Measurements from ENCODE around the gene PARPBP. TPM values are rescaled to one million over a fixed set of nuclear protein-coding genes. Genes with fewer than 3 reads are reported as not detected.

Gene PARPBP
- total RNA-seq, 4 donors from 2014 or later, result 0.31 to 3.1 (median 0.89) TPM

DNA sequence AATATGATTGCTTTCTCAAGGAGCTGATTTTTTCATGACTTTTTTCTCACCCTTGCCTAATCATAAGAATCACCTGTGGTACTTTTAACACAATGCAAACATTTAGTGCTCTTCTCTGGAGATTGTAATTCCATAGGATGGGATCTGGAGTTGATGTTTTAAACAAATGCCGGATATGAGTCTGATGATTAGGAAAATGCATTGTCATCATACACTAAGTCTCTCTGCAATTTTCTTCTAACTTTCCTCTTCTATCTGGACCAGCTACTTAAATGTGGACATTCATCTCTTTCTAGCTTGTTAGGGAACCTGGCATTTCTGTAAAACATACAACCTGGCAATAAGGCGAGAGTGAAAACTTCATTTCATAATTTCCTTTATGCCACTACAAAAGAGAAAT is 54.1 kb downstream of the PARPBP start:
- TF ChIP-seq POLR2A (IDR thresholded peaks at IDR 0.05), result no peak
- TF ChIP-seq, protein P1, sequence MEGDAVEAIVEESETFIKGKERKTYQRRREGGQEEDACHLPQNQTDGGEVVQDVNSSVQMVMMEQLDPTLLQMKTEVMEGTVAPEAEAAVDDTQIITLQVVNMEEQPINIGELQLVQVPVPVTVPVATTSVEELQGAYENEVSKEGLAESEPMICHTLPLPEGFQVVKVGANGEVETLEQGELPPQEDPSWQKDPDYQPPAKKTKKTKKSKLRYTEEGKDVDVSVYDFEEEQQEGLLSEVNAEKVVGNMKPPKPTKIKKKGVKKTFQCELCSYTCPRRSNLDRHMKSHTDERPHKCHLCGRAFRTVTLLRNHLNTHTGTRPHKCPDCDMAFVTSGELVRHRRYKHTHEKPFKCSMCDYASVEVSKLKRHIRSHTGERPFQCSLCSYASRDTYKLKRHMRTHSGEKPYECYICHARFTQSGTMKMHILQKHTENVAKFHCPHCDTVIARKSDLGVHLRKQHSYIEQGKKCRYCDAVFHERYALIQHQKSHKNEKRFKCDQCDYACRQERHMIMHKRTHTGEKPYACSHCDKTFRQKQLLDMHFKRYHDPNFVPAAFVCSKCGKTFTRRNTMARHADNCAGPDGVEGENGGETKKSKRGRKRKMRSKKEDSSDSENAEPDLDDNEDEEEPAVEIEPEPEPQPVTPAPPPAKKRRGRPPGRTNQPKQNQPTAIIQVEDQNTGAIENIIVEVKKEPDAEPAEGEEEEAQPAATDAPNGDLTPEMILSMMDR (IDR thresholded peaks at IDR 0.05 in 4 of 5, conservative IDR thresholded peaks at IDR 0.05 in 1 of 5), result no peak
- intact Hi-C loops (cut with DNase I; ENCODE audit: low total_unique reads), result no loop called here
- ATAC-seq, result no peak

DNA sequence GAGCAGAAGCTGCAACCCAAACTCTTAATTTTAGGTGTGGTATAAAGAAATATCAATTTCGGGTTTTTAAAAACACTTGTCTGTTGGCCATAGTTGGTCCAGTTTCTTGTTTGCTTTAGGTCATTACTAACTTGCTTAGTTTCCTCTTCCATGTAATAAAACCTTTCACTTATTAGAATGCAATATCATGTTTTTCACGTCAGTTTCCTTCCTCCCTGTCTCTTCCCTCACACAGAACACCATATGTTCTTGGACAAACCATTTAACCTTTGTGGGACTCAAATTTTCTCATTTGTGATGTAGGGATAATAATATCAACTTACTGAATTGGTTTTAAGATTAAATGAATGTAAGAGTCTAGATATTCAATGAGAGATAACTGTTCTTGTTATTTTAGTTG is 54.8 kb downstream of the PARPBP start:
- Histone ChIP-seq H3K27me3 (no peaks in the 10 kb centered on the region), H3K4me3 (no peak overlapping the region), H3K9me3 (no peaks in the 10 kb centered on the region), H3K27ac (no peak overlapping the region), H3K36me3 (no peaks in the 10 kb centered on the region), H3K4me1 (no peaks in the 10 kb centered on the region)
- in situ Hi-C loops (cut with MboI; ENCODE audit: low sequenced_read_pairs in 4 of 4), result loop anchor here in 2 of 4 donors (10.0 to 25.0 kb wide), 2 partner anchors 310 to 313 kb away; partner anchors contain the start of gene IGF1 (in 2 of the 2)
- intact Hi-C loops (cut with DNase I; ENCODE audit: low total_unique reads), result no loop called here
- DNase-seq (no peak), ATAC-seq (no peak)
- no peak for TF ChIP-seq POLR2A (IDR thresholded peaks at IDR 0.05)
- TF ChIP-seq, protein P1 (IDR thresholded peaks at IDR 0.05 in 4 of 5, conservative IDR thresholded peaks at IDR 0.05 in 1 of 5), result no peak

More for the DNA sequence above, 54.1 kb downstream of the PARPBP start:
- Histone ChIP-seq H3K9me3 (no peaks in the 10 kb centered on the region), H3K4me3 (no peak overlapping the region), H3K27ac (no peak overlapping the region), H3K36me3 (no peaks in the 10 kb centered on the region), H3K4me1 (no peaks in the 10 kb centered on the region), H3K27me3 (no peaks in the 10 kb centered on the region)
- DNase-seq, result no peak
- in situ Hi-C loops (cut with MboI; ENCODE audit: low sequenced_read_pairs in 4 of 4), result loop anchor here in 2 of 4 donors (10.0 to 25.0 kb wide), 2 partner anchors 311 to 313 kb away; partner anchors contain the start of gene IGF1 (in 2 of the 2)

DNA sequence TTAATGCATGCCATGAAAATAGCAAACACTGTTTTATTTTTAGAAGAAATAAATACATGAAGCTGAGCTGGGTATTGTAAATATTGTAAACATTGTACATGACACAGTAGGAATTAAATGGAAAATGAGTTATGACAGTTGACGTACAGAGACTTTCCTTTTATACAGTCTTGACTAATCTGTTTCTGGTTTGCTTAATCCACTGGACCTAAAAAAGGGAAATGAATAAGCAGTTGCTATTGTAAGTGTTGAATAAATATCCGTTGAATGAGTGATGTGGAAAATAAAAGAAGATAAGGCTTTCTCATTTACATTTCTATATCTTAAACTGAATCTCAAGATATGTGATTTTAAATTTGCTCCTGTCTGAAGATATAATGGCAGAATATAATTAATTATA is 62.7 kb downstream of the PARPBP start:
- no peak overlapping the region for H3K4me3 ChIP-seq
- ATAC-seq (no peak), DNase-seq (no peak)
- no peaks in the 10 kb centered on the region for H3K27me3 ChIP-seq
- intact Hi-C loops (cut with DNase I; ENCODE audit: low total_unique reads), result no loop called here
- no peaks in the 10 kb centered on the region for H3K36me3 ChIP-seq
- no peaks in the 10 kb centered on the region for H3K9me3 ChIP-seq
- in situ Hi-C loops (cut with MboI; ENCODE audit: low sequenced_read_pairs in 4 of 4), result no loop called here
- no peaks in the 10 kb centered on the region for H3K4me1 ChIP-seq
- TF ChIP-seq, protein P1 (IDR thresholded peaks at IDR 0.05 in 4 of 5, conservative IDR thresholded peaks at IDR 0.05 in 1 of 5), result no peak
- no peak for TF ChIP-seq POLR2A (IDR thresholded peaks at IDR 0.05)
- H3K27ac ChIP-seq, result no peak overlapping the region

DNA sequence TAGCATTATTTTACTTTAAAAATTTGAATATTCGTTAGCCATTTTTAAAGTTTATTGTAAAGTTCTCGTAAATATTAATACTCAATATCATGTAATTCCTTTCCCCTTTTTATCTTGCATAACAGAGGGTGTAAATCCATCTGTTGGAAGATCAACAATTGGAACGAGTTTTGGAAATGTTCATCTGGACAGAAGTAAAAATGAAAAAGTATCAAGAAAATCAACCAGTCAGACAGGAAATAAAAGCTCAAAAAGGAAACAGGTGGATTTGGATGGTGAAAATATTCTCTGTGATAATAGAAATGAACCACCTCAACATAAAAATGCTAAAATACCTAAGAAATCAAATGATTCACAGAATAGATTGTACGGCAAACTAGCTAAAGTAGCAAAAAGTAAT is 75.8 kb downstream of the PARPBP start:
- no peaks in the 10 kb centered on the region for H3K27me3 ChIP-seq
- H3K4me1 ChIP-seq, result no peaks in the 10 kb centered on the region
- H3K9me3 ChIP-seq, result no peaks in the 10 kb centered on the region
- DNase-seq, result no peak
- no peak for ATAC-seq
- no peaks in the 10 kb centered on the region for H3K36me3 ChIP-seq
- no peak overlapping the region for H3K4me3 ChIP-seq
- intact Hi-C loops (cut with DNase I; ENCODE audit: low total_unique reads) (no loop called here), in situ Hi-C loops (cut with MboI; ENCODE audit: low sequenced_read_pairs in 4 of 4) (no loop called here)
- TF ChIP-seq POLR2A (IDR thresholded peaks at IDR 0.05), result no peak
- TF ChIP-seq, protein P1 (IDR thresholded peaks at IDR 0.05 in 4 of 5, conservative IDR thresholded peaks at IDR 0.05 in 1 of 5), result no peak
- H3K27ac ChIP-seq, result no peak overlapping the region

DNA sequence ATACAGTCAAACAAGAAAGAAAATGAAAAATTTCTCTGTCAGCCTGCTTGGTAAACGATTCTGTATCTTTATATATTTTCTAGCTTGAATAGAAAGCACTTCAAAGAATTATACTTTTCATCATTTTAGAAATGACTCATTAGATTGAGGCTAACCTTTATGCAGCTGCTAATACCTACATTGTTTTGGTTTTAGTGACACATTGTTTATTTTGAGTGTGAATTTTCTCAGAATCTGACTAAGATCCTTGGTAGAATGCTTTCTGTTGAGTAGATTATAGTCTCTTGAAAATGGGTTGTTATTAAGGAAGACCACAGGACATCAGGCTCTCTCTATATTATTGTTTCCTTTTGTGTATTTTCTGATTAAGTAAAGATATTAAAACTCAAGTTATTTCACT is 77.8 kb downstream of the PARPBP start, which contains the start of gene PMCH:
Gene PMCH (minus strand): TSS at position 45 of the 400 bp plus-strand sequence. CDS start 63 bp downstream, outside the sequence.
- H3K36me3 ChIP-seq, result no peaks in the 10 kb centered on the region
- no peaks in the 10 kb centered on the region for H3K27me3 ChIP-seq
- DNase-seq, result no peak
- H3K4me1 ChIP-seq, result no peaks in the 10 kb centered on the region
- ATAC-seq, result no peak
- TF ChIP-seq, protein P1 (IDR thresholded peaks at IDR 0.05 in 4 of 5, conservative IDR thresholded peaks at IDR 0.05 in 1 of 5), result no peak
- TF ChIP-seq POLR2A (IDR thresholded peaks at IDR 0.05), result no peak
- in situ Hi-C loops (cut with MboI; ENCODE audit: low sequenced_read_pairs in 4 of 4) (no loop called here), intact Hi-C loops (cut with DNase I; ENCODE audit: low total_unique reads) (no loop called here)
- H3K9me3 ChIP-seq, result no peaks in the 10 kb centered on the region
- no peak within 1 kb of the TSS for H3K4me3 ChIP-seq
- no peak within 1 kb of the TSS for H3K27ac ChIP-seq

Data from gastrocnemius medialis (tissue), 4 donors.